GOT3 (cell line): ENCODE measurements around the gene GP2.
"Not testable (repeated sequence)": the region's sequence is repeated elsewhere in the genome, so short reads cannot be mapped to it uniquely, and the experiment has no call there.

Experiments used
- DNase-seq: peaks from one replicate; lab custom pipeline; 2025; ENCODE audit warnings: mixed read lengths; lab: John Stamatoyannopoulos, UW

GP2 gene

DNA sequence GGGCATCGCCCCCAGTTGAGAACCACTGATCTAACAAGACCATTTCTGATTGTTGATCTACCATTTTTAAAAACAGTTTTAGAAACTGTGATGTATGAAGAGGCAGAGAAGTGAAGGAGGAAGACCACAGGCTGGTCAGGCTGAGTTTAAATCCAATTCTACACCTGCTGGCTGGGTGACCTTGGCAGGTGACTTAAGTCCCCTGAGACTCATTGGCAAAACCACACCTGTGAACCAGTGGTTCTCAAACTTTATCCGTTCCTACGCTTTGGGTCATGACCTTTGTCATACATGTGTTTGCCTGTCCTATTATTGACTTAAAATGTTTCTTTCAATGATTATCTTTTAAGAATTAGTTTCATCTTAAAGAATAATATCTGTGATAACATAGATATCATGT, 2.3 kb downstream of the GP2 start:
- no peak for DNase-seq

DNA sequence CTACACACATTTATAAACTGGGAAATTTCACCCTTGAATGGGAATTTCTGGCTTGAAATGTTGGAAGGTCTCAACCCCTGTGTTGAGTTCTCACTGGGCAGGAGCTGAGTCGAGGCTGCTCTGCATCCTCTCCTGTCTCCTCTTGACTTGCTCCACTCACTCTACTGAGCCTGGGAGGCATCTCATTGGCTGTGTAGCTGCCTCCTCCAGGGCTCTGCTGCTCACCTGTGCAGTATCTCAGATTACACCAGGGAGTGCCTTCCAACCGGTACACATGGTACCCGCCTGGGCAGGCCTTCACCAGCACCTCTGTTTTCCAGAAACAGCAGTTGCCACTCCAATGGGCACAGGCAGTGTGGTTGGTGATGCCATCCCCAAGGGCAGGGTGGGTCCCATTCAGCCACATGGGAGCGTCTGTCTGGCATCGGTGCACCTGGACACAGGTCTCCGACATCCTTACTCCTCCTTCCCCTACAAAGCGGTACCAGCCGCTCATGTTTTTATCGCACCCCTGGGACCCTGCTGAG, 3.7 kb downstream of the GP2 start:
- no peak for DNase-seq

DNA sequence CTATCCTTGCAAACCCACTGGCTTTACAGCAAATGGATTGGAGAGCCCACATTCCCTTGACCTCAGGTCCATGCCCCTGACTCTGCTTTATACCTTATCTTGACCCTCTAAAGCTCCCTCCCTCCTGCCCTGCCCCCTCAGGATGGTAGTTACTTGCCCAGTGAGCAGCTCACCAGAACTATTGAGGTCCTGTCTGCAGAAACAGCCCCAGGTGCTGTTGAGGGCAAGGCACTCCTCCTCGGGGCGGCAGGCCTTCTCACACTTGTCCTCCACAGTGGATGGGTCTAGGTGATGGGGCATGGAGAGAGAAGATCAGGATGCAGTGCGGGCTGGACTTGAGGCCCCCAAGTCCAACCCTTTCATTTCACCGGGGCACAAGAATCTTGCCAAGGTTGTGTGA, 4.6 kb downstream of the GP2 start:
- no peak for DNase-seq

DNA sequence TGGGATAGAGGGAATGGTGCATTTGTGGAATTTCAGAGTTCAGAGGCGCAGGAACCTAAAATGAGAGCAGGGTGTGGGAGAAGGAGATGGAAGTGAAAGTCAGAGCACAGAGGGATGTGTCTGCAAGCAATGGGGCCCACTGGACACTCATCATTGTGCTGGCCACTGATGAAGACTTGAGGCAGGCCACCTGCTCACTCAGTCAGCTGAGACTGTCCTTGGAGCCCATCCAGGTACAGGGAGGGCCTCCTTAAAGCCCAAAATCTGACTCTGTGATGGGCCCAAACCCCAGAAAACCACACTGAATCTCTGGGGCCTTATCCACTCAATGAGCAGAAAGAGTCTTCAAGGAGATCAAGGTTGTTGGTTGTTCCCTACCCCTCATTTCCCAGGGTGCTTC, 5.6 kb downstream of the GP2 start:
- DNase-seq, result no peak

DNA sequence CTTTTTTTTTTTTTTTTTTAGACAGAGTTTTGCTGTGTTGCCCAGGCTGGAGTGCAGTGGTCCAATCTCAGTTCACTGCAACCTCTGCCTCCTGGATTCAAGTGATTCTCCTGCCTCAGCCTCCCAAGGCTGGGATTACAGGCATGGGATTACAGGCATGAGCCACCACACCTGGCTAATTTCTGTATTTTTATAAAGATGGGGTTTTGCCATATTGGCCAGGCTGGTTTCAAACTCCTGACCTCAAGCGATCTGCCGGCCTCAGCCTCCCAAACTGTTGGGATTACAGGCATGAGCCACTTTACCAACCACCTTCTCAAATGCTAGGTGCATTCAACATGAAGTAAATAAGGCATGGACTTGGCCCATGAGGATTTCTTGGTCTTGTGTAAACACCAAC, 6.3 kb downstream of the GP2 start:
- DNase-seq, result not testable (repeated sequence)

DNA sequence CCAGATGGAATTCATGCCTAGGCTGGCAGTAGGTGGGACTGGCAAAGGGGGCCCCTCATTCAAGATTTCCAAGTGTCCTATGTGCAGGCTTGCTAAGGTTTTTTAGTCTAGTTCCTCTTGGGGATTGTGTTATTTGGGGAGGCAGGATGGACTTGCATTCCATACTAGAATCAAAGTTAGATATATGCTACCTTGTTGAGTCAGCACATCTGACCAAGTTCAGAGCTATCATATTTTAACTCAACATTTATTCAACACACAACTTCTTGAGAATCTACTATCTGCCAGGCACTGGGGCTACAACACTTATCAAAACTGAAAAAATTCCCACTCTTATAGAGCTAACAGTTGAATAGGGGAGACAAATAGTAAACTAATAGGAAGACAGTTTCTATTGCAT, 6.7 kb downstream of the GP2 start:
- no peak for DNase-seq

DNA sequence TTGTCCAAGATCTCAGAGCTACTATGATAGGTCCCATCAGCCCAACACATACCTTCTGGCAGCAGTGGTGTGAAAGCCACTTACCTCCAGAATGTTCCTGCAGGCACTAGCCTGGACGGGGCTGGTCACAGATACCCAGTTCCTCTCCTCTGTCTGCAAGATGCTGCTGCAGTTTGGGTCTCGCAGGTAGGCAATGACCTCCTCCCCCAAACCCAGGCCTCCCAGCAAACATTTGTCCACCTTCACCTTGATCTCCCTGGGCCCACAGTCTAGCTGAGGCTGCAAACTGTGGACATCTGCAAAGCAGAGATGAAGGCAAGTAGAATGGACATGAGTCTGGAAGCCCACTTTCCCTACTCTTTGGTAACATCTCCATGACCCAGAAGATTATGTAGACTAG, 7.1 kb downstream of the GP2 start:
- DNase-seq, result no peak

DNA sequence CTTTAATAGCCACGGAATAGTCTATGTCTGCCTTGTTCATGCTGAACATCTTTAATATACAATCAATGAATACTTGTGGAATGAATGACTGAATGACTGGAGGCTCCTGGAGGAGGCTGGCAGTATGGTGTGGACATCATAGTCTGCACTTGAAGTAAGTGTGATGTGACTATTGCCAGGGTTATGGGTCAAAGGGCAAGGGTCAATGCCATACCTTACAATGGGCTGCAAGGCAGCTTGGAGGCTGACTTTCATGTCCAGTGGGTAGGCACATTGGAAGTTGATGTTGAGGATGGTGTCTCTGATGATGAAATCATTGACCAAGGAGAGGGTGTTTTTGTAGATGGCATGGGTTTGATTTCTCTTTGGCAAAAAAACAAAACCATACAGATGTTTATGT, 7.9 kb downstream of the GP2 start:
- no peak for DNase-seq

DNA sequence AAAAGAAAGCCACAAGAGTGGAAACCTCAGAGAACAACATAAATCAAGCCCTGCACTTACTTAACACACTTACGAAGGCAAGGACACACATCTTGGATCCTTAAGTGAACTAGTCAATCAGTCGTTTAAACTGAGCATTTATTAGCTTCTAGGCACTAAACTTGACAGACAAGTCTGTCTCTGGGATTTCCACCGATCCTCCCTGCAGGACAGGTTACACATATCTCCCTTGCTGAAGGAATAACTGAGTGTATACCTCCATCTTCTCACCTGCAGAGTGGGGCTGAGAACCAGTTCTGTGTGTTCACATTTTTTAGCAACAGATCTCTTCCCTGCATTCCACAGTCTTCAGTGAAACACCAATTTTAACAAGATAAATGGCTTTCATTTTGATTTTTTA, 8.9 kb downstream of the GP2 start:
- no peak for DNase-seq

DNA sequence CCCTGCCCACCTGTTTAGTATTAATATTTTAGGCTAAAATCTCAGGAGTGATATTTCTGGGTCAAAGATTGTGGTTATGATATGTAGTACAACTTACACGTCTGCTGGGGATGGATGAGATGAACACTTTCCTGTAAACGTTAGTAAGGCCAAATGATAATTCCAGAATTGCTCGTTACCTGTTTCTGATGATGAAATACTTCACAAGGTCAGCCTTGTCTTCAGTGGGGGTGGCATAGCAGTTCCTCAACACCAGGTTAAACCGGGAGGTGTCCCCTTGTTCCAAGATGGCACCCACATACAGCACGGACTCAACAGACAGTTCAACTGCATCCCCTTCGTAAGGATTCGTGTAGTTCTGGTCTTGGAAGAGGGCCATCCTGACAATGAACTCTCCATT, 9.3 kb downstream of the GP2 start:
- no peak for DNase-seq

DNA sequence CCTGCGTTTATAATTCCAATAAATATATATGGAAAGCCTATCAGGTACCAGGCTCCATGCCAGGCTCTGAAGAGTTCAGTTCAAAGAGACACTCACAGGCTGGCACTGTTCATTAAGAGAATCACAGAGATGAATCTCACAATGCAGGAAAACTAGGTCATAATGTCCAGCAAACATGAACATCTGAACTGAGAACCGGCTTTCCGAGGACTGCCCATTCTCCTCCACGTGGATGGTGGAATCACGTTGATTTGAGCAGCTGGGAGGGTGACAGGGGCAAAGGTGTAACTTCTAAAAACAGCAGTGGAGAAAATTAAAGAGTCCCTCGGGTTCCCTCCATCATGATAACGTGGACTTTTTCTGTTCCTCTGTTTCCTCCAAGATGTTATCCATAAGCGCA, 10.2 kb downstream of the GP2 start:
- no peak for DNase-seq

DNA sequence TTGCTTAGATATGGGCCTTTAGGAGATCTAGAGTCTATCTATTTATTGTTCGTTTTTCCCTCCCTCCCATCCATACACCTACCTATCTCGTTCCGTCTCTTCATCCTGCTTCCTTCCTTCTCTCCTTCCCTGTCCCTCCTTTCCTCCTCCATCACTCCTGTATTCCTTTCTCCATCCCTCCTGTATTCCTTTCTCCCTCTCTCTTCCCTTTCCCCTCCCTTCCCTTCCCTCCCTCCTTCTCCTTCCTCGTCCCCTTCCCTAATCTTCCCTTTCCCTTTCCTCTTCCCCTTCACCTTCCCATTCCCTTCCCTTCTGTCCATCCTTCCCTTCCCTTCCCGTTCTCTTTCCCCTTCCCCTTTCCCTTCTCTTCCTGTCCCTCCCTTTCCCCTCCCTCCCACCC, 10.6 kb downstream of the GP2 start:
- no peak for DNase-seq

DNA sequence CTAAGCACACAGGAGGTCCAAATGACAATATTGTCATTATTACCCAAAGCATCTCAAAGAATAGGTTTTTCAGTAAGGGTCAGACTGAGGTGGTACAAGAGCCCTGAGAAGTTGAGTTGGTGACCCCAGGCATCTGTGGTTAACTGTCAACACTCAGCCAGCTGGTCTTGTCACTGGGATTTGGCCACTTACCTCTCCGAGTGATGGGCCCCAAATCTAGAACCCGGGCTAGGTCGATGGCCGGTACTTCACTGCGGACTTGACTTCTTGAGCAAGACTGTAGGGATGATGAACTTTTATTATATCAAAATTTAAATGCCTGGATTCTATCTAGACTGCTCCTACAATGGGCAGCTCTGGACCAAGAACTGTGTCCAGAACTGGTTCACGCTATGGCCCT, 11.5 kb downstream of the GP2 start:
- no peak for DNase-seq

DNA sequence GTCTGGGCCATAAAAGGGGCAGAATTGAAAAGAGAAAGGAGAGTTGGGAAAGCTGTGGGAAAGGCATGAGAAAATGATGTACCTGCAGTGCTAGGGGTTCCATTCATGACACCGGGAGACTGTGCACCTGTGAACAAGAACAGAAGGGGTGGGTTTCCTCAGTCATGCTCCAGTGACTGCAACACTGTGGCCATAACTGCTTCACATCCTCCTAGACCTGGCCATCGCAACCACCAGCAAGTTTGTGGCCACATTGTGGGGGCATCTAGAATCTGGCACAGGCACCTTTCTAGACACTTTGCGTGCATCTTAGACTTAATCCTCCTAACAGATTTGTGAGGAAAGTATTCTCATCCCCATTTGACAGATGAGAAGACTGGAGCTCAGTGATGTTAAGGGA, 12.7 kb downstream of the GP2 start:
- DNase-seq, result no peak

DNA sequence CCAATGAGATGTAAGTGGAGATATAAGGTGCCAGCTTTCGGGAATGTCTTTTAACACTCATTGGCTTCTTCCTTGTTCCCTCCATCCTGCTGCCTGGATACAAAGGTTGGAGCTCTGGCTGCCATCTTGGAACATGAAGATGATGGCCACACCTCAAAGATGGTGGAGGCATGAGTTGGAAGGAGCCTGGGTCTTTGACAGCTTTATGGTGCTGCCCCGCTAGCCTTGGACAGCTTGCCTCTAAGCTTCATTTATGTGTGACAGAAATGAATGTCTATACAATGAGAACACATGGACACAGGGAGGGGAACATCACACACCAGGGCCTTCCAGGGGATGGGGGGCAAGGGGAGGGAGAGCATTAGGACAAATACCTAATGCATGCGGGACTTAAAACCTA, 13.6 kb downstream of the GP2 start:
- DNase-seq, result no peak

DNA sequence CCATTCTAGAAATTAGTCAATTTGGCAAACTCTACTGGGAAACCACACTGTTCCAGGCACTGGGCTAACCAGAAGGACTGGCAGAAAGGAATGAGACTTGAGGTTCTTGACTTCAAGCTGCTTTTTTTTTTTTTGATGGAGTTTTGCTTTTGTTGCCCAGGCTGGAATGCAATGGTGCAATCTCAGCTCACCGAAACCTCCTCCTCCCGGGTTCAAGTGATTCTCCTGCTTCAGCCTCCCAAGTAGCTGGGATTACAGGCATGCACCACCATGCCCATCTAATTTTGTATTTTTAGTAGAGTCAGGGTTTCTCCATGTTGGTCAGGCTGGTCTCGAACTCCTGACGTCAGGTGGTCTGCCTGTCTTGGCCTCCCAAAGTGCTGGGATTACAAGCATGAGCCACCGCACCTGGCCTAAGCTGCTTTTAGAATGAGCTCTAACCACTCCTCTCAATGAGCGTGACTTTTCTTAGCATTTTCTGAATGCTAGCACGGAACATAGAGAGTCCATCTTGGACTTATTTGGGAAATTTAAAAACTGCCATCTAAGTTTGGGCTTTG, 14.7 kb downstream of the GP2 start:
- DNase-seq, result not testable (repeated sequence)

DNA sequence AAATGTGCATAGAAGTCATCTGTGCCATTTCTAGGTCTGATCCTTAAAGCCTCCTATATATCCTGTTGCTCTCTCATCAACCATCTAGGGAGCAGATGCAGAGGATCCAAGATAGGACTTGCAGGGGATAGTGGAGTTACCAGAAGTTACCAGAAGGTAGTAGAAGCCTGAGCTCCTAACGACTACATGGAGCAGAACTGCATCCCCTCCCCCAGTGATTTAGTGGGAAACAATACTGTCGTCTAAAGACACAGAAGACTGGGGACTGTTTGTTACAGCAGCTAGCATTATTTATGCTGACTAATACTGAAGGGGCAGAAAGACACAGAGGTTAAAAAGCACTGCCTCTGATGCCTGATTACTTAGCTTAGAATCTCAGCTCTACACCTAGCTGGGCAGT, 15.8 kb downstream of the GP2 start:
- no peak for DNase-seq

DNA sequence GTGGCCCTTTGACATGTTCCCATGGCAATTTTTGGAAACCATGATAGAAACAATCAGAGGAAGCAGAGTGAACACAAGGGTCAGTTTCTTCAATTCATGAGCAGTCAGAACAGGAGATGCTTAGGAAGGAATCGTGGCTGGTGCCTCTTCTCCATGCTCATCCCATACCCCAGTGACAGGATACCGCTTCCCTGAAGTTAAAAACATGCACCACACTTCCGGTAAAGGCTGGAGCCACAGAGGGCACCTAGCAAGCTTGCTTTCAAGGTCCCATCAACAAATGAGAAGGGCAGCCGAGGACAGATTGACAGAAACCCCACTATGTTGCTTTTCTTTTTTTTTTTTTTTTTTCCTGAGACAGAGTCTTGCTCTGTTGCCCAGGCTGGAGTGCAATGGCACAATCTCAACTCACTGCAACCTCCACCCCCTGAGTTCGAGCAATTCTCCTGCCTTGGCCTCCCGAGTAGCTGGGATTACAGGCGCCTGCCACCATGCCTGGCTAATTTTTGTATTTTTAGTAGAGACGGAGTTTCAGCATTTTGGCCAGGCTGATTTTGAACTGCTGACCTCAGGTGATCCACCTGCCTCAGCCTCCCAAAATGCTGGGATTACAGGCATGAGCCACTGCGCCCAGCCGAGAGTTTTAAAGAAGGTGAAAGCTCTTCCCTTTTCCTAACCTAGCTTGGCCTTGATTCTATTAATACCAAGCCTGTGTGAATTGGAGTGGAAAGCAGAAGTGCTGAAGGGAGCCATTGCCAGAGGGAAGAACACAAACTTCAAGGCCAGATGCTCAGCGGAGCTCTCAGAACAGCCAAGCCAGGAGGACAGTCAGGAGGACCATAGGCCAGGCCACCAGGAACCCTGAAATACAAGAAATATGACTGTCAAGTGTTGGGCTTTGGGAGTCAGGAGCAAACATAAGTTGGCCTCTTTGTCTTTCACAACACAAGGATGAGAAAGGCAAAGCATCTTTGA, 16.6 kb downstream of the GP2 start:
- no peak for DNase-seq

DNA sequence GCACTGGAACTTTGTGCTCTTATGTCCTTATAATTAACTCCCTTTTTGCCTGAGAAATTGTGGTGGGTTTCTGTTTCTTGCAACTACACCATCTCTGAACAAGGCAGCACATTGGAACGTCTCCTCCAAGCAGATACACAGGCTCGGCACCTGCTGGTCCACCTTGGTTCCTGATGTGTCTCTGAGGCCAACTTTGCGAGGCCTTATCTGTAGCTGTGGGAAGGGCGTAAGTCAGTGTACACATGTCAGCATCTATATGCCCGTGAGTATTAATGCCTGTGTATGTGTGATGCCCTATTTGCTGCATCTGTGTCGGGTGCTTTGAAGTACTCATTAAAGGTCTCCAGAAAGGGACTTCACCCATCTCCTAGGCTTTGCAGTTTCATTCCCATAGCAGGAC, 17.5 kb downstream of the GP2 start:
- no peak for DNase-seq

DNA sequence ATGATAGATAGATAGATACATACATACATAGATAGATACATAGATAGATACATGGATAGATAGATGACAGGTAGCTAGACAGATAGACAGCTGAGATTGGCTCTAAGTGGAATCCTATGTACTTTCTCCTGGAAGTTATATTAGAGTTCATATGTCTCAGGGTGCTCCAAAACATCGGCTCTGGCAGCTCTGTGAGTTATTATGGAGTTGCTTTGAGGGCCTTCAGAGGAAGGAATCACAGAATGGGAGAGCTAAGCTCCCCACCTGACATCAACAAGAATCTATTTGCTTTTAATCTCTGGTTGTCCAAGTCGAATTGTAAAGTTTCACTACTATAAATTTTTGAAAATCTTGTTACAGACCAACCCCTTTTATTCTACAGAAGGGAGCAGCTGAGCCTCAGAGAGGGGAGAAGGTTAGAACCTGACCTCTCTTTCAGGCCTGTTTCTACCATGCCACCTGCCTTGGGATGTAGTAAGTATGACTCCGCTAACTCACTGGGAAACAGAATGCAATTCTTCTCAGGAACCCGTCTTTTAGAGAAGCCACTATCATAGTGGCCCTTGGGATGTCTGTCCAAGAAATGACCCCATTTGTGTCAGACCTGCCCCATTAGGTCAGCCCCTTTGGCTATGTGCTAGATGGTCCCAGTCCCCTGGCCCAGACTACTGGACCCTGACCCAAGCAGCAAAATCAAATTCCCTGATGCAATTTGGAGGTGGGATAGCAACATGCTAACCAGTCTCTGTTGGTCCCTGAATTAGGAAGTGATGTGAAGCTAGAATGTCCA, 18.3 kb downstream of the GP2 start:
- DNase-seq, result no peak

DNA sequence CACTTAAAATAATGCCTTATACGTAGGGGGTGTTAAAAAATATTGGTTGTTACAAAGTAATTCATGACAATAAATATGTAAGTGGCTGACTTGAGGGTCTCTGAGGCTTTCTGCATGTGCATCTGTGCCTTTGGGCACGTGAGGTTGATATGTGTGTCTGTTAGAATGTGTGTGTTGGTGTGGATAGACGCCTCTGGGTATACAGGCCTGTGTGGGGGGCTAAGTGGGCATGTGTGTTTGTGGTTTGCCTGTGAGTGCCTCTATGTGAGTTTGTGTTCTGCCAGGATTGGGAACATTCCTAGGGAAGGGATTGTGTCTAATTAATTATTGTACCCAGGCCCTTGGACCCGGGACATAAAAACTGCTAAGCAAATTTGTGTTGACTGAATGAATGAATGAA, 19.0 kb downstream of the GP2 start:
- no peak for DNase-seq

DNA sequence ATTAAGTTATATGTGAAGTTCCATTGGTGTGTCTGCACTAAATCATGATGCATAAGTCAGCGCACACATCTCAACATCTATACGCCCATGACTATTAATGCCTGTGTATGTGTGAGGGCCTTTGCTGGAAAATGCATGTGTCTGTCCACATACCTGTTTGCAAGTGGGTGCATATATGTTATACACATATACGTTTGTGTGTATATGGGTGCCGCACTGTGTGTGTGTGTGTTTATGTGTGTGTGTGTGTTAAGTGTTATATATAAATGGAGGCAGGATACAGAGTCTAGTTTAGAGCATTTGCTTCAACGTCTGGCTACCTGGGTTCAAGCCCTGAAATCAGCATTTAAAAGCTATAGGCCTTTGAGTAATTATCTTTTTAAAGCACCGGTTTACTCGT, 19.5 kb downstream of the GP2 start:
- no peak for DNase-seq

DNA sequence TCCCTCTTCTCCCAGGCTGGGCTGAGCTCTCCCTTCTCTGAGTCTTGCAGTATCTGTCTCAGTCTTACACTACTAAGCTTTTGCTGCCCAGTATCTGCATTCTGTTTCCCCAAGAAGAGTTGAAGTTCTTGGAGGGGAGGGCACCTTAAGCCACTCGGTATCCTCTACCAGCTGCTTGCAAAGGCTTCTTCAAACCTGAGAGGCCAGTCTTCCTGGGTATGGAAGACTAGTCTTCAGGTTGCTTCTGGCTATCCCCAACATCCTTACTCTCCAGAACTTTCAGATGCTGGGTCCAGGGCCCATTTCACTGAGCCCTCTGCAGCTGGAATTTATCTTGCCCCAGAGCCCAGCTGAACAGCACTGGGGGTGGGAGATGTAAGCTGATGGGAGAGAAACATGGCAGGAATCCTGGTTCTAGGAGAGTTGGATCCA, 20.1 kb downstream of the GP2 start:
- DNase-seq, result no peak
